Forelimb muscle (tissue), 1 donor: ENCODE data around the gene MCM8. TPM values are rescaled to one million over a fixed set of nuclear protein-coding genes. Genes with fewer than 3 reads are reported as not detected.

ENCODE experiments used
- DNase-seq: peaks from one replicate; pipeline ENCODE4 v3.0.0-alpha.2; 2013; ENCODE audit warnings: low read depth
- polyA plus RNA-seq: library from polyadenylated mRNA; unstranded; fragments of 120-200 nt; gene quantifications from one replicate; pipeline ENCODE4 v1.2.1, GENCODE V29; 2013; ENCODE audit not compliant: insufficient read length

MCM8 gene
- polyA plus RNA-seq, 1 donor, result 8.3 TPM

DNA sequence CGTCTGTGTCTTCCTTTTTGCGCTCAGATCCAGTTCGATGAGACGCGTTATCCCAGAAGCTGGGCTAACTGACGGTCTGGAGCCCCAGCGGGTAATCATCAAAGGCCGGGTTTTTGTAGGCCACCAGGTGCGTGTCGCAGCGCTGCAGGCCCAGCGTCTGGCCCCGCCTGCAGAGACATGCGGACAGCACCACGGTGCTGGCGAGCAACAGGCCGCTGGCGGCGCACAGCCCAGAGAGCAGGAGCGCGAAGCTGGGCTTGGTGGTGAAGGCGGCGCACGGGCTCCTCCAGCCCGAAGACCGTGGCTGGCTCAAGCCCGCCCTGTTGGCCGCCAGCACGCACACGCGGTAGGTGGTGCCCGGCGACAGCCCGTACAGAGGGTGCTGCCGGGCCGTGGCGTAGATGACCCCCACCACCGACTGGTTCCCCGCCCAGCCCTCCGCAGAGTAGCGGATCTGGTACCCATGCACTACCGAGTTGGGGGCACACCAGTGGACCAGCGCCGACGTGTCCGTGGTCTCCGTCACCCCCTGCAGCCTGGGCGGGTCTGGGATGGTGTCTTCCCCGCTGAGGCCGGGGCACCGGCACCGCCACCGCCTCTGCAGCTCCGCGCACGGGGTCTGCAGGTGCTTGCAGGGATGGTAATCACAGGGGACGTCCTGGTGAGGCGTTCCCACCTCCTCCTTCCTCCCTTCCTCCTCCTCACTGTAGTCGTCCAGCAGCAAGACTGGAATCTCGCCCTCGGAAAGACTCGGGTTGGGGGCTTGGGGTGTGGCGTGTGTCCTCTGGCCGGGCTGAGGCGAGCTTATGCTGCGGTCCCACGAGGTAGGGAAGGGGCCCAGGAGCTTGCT is 90.7 kb downstream of the MCM8 start:
- DNase-seq, result no peak

DNA sequence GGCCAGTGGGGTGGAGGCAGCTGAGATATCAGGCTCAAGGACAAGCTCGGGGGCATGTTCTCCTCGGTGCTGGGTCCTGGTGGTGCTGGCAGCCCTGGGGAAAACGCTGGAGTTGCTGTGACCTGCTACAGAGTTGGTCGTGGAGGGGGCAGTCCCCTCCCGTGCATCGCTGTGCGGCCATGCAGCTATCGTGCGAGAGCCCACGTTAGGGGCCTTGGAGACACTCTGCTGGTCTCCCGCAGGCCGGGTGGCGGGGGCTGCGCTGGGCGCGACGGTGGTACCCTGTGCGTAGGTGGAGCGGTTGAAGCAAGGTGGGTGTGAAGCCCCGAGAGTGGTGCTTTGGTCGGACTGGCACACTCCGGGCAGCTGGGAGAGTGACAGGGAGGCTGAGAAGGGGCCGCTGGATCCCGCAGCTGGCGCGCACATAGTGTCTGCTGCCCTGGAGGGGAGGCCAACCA is 91.4 kb downstream of the MCM8 start:
- DNase-seq, result no peak

DNA sequence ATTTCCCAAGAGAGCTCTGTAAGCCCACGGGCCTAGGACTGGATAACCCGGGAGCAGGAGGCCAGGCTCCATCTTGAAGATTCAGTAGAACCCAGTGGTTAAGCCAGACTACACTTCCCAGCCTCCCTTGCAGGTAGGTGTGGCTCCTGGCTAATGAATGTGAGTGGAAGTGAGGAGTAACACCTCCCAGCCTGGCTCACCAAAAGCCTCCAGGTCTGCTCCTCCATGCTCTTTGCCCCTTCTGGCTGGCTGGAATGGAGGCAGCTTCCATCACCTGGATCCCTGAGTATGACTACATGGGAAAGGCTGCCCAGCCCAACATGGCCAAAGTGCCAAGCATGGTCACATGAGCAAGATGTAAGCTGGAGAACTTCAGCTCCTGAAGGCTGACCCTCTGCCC is 93.7 kb downstream of the MCM8 start:
- no peak for DNase-seq

DNA sequence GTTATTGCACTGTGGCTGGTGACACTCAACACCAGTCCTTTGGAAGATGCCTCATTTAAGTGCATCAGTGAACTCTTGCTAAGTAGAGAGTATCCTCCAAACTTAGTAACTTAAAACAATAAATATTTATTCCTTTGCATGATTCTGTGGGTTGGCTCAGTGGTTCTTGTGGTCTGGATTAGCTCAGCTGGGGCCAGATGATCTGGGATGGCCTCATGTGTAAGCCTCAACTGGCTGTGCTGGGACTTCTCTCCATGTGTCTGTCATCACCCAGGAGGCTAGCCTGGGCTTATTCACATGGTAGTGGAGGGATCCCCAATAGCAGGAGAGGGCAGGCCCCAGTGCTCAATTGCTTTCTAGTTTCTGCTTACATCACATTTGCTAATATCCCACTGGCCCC is 95.1 kb downstream of the MCM8 start:
- no peak for DNase-seq

DNA sequence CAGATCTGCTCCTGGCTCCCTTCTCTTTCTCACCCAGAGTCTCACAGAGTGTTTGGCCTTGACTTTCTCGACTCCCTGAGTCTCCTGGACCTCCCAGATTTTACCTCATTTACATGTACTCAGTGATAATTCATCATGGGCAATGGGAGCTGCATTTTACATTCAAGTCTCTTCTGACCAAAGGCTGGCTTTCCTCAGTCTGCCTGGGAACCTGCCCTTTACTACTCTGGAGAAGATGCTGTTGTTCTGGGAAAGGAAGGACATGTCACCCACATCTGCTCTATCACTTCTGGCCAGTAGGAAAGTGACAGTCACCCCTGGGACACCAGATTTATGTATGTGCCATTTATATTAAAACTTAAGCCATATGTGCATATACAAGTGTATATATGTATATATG is 96.0 kb downstream of the MCM8 start:
- DNase-seq, result no peak

DNA sequence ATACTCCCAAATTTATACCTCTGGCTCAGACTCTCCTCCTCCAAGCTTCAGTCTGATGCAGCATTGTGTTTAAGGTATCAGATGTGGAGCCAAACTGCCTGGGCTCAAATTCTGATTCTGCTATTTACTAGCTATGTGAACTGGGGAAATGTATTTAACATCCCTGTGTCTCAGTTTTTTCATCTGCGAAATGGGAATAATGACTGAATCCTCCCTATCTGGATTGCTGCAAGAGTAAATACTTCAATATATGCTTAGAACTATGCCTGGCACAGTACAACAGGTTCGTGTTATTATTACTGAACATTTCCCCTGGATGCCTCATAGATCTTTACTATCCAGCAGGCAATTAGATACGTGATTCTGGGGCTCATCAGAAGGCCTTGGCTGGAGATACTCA is 97.9 kb downstream of the MCM8 start:
- no peak for DNase-seq

Other genes starting within 250 kb of the MCM8 start
- 9.2 TPM for gene SHLD1, start 200.3 kb upstream of the MCM8 start, polyA plus RNA-seq
- gene CHGB, start 39.1 kb upstream of the MCM8 start, polyA plus RNA-seq, result 0.20 TPM
- 11.1 TPM for gene TRMT6, start 119 bp upstream of the MCM8 start, polyA plus RNA-seq
- 59.6 TPM for gene CRLS1, start 55.5 kb downstream of the MCM8 start, polyA plus RNA-seq
- gene LRRN4, start 103.4 kb downstream of the MCM8 start, polyA plus RNA-seq, result 0.19 TPM
- gene FERMT1, start 172.4 kb downstream of the MCM8 start, polyA plus RNA-seq, result 0.18 TPM